Activated CD4-positive, alpha-beta T cell treated with anti-CD3 and anti-CD28 coated beads, Interleukin-2, amount 50 U/mL, for 1 hour (primary cell): Measurements from ENCODE around the gene URAD.

ENCODE experiments used
- DNase-seq: peaks from one replicate; pipeline ENCODE4 v3.0.0-alpha.2; 2020

URAD gene

GRCh38 chr13:27997904-27998522, 9.5 kb upstream of the URAD start:
- DNase-seq, result no peak

- DNase-seq, result no peak
Observed at GRCh38 chr13:27991881-27992280, 3.4 kb upstream of the URAD start.

- no peak for DNase-seq
Observed at GRCh38 chr13:27985600-27985999, 2.9 kb downstream of the URAD start.

- no peak for DNase-seq
Observed at GRCh38 chr13:27982361-27982760, 6.1 kb downstream of the URAD start.

- no peak for DNase-seq
Observed at GRCh38 chr13:27981006-27981708, 7.3 kb downstream of the URAD start.

GRCh38 chr13:27980280-27980998, 8.1 kb downstream of the URAD start:
- no peak for DNase-seq

- no peak for DNase-seq
Observed at GRCh38 chr13:27979765-27980279, 8.7 kb downstream of the URAD start.

- DNase-seq, result no peak
Observed at GRCh38 chr13:27979001-27979643, 9.4 kb downstream of the URAD start.

GRCh38 chr13:27978301-27978968, 10.1 kb downstream of the URAD start:
- no peak for DNase-seq

- DNase-seq, result no peak
Observed at GRCh38 chr13:27977476-27978300, 10.8 kb downstream of the URAD start.

GRCh38 chr13:27976362-27977091, 12.0 kb downstream of the URAD start:
- no peak for DNase-seq

- DNase-seq, result no peak
Observed at GRCh38 chr13:27975564-27976361, 12.7 kb downstream of the URAD start.

GRCh38 chr13:27973961-27974662, 14.4 kb downstream of the URAD start:
- DNase-seq, result no peak

- no peak for DNase-seq
Observed at GRCh38 chr13:27973291-27973690, 15.2 kb downstream of the URAD start.

GRCh38 chr13:27972478-27972820, 16.0 kb downstream of the URAD start:
- no peak for DNase-seq

GRCh38 chr13:27971776-27972477, 16.6 kb downstream of the URAD start:
- DNase-seq, result no peak

GRCh38 chr13:27971236-27971645, 17.3 kb downstream of the URAD start:
- DNase-seq, result no peak

GRCh38 chr13:27970382-27971235, 17.9 kb downstream of the URAD start:
- DNase-seq, result no peak
